Right cardiac atrium (tissue), 5 donors: ENCODE measurements around the gene SFXN5. TPM values are rescaled to one million over a fixed set of nuclear protein-coding genes. Genes with fewer than 3 reads are reported as not detected.

Experiments
- ATAC-seq, 2 donors: fragments of 200-7000 bp; cut with Tn5 transposase; one replicate each; pipeline versions ENCODE4 v1.8.0 to v1.9.1; 2020; ENCODE audit warnings: moderate library complexity in 2 of 2, mild to moderate bottlenecking in 1 of 2
- DNase-seq, 3 donors: peaks; one replicate each; pipeline ENCODE4 v3.0.0-alpha.2; 2020
- H3K27ac ChIP-seq: one replicate; pipeline ENCODE4 v1.5.1; 2013; ENCODE audit warnings: mild to moderate bottlenecking, low read length, control low read depth, moderate library complexity
- H3K27me3 ChIP-seq: one replicate; pipeline ENCODE4 v1.6.1; 2013; ENCODE audit not compliant: control insufficient read depth, insufficient read depth
- H3K4me1 ChIP-seq: one replicate; pipeline ENCODE4 v1.6.1; 2013; ENCODE audit warnings: low read length; ENCODE audit not compliant: control insufficient read depth, insufficient read depth
- H3K4me3 ChIP-seq: one replicate; pipeline ENCODE4 v1.5.1; 2013; ENCODE audit warnings: low read length, control low read depth
- H3K9me3 ChIP-seq: one replicate; pipeline ENCODE4 v1.6.1; 2013; ENCODE audit warnings: low read length; ENCODE audit not compliant: control insufficient read depth
- WGBS: extraction: QIAGEN DNeasy Blood & Tissue Kit; methylation state at CpG from one replicate; pipeline ENCODE4 v1.1.7; 2013; 5-methylcytosine and 5-hydroxymethylcytosine counted together
- intact Hi-C, 4 donors: fragments of 100-400 bp; cut with DNase I; formaldehyde crosslinking; loops; one replicate each; pipeline versions ENCODE4 v1.11.0 to v1.14.0; 2022 to 2023
- polyA plus RNA-seq: library from polyadenylated mRNA; stranded (reverse); fragments of 200-250 nt; gene quantifications from one replicate; pipeline ENCODE4 v1.2.3, GENCODE V29; 2013
- total RNA-seq, 4 donors: library from RNA; stranded (reverse); fragmentation: NEBNext Ultra II Directional; extraction: Animal tissue kit (Norgen Biotek cat#: 25700); gene quantifications; one replicate each; pipeline ENCODE4 v1.2.1, GENCODE V29; 2021
- donor health status: healthy with polysubstance abuse.
- donor health status: DM: no; HTN: yes; CAD: no.
- donor health status: DM: no; HTN: no; CAD: no.
- donor health status: DM: no; HTN: yes; CAD: no; lungs with severe emphysema.
- donor health status: DM: yes; HTN: yes; CAD: no.

The SFXN5 gene
- total and polyA plus RNA-seq, 5 donors: 7.6 to 12.1 (median 10.6) TPM

- ATAC-seq: no peak
- WGBS: 62% methylated on average over 12 of the region's 12 CpGs
- no peaks in the 10 kb centered on the region for H3K27me3 ChIP-seq
- intact Hi-C loops: no loop called here
- peak overlapping the region; percentile 50 for H3K27ac ChIP-seq
- peaks cover 18% of the 10 kb centered on the region for H3K4me1 ChIP-seq
- no peaks in the 10 kb centered on the region for H3K9me3 ChIP-seq
- no peak overlapping the region for H3K4me3 ChIP-seq
- DNase-seq: no peak
These were observed 85.4 kb downstream of the SFXN5 start for GRCh38 chr2:72985891-72986683.

GRCh38 chr2:72985136-72985535 is 86.4 kb downstream of the SFXN5 start:
- intact Hi-C loops: no loop called here
- Histone ChIP-seq H3K9me3 (no peaks in the 10 kb centered on the region), H3K27me3 (no peaks in the 10 kb centered on the region), H3K27ac (peak overlapping the region; percentile 91), H3K4me1 (peaks cover 18% of the 10 kb centered on the region), H3K4me3 (no peak overlapping the region)
- DNase-seq: no peak
- no peak for ATAC-seq
- WGBS: 96% methylated on average over 5 of the region's 5 CpGs

GRCh38 chr2:72984172-72984671 is 87.3 kb downstream of the SFXN5 start:
- peaks cover 18% of the 10 kb centered on the region for H3K4me1 ChIP-seq
- intact Hi-C loops: no loop called here
- peak overlapping the region; percentile 91 for H3K27ac ChIP-seq
- H3K4me3 ChIP-seq: no peak overlapping the region
- DNase-seq: peak; percentile 53 to 88 (median 78)
- H3K9me3 ChIP-seq: no peaks in the 10 kb centered on the region
- 39% methylated on average over 7 of the region's 7 CpGs for WGBS
- peak; percentile 91 to 92 for ATAC-seq
- H3K27me3 ChIP-seq: no peaks in the 10 kb centered on the region

- peak; percentile 9 to 13 for ATAC-seq
- Histone ChIP-seq H3K4me3 (no peak overlapping the region), H3K27ac (peak overlapping the region; percentile 91), H3K9me3 (no peaks in the 10 kb centered on the region), H3K4me1 (peaks cover 18% of the 10 kb centered on the region), H3K27me3 (no peaks in the 10 kb centered on the region)
- intact Hi-C loops: no loop called here
- WGBS: 69% methylated on average over 10 of the region's 10 CpGs
- no peak for DNase-seq
These were observed 87.9 kb downstream of the SFXN5 start for GRCh38 chr2:72983500-72984161.

- H3K4me1 ChIP-seq: peaks cover 18% of the 10 kb centered on the region
- intact Hi-C loops: no loop called here
- no peak for DNase-seq
- H3K27me3 ChIP-seq: no peaks in the 10 kb centered on the region
- no peak overlapping the region for H3K4me3 ChIP-seq
- WGBS: 91% methylated on average over 11 of the region's 11 CpGs
- no peaks in the 10 kb centered on the region for H3K9me3 ChIP-seq
- no peak for ATAC-seq
- H3K27ac ChIP-seq: peak overlapping the region; percentile 91
These were observed 88.6 kb downstream of the SFXN5 start for GRCh38 chr2:72982781-72983499.

GRCh38 chr2:72982219-72982618 is 89.3 kb downstream of the SFXN5 start:
- Histone ChIP-seq H3K27me3 (no peaks in the 10 kb centered on the region), H3K27ac (peak overlapping the region; percentile 19), H3K4me3 (no peak overlapping the region), H3K4me1 (peaks cover 18% of the 10 kb centered on the region), H3K9me3 (no peaks in the 10 kb centered on the region)
- ATAC-seq: no peak
- WGBS: 94% methylated on average over 2 of the region's 2 CpGs
- DNase-seq: no peak
- intact Hi-C loops: no loop called here

- ATAC-seq: no peak
- Histone ChIP-seq H3K27me3 (no peaks in the 10 kb centered on the region), H3K4me3 (no peak overlapping the region), H3K4me1 (peaks cover 16% of the 10 kb centered on the region), H3K9me3 (no peaks in the 10 kb centered on the region), H3K27ac (no peak overlapping the region)
- intact Hi-C loops: no loop called here
- 94% methylated on average over 5 of the region's 5 CpGs for WGBS
- DNase-seq: no peak
These were observed 90.0 kb downstream of the SFXN5 start for GRCh38 chr2:72981536-72981935.

- Histone ChIP-seq H3K4me3 (no peak overlapping the region), H3K27me3 (no peaks in the 10 kb centered on the region), H3K4me1 (peaks cover 13% of the 10 kb centered on the region), H3K27ac (no peak overlapping the region), H3K9me3 (no peaks in the 10 kb centered on the region)
- 82% methylated on average over 11 of the region's 11 CpGs for WGBS
- ATAC-seq (no peak), DNase-seq (no peak)
- intact Hi-C loops: no loop called here
These were observed 90.8 kb downstream of the SFXN5 start for GRCh38 chr2:72980535-72981217.

GRCh38 chr2:72979896-72980295 is 91.6 kb downstream of the SFXN5 start:
- ATAC-seq (no peak), DNase-seq (no peak)
- peaks cover 8% of the 10 kb centered on the region for H3K4me1 ChIP-seq
- H3K27ac ChIP-seq: no peak overlapping the region
- H3K4me3 ChIP-seq: no peak overlapping the region
- WGBS: 54% methylated on average over 3 of the region's 3 CpGs
- intact Hi-C loops: no loop called here
- H3K9me3 ChIP-seq: no peaks in the 10 kb centered on the region
- H3K27me3 ChIP-seq: no peaks in the 10 kb centered on the region

GRCh38 chr2:72975017-72975416 is 96.5 kb downstream of the SFXN5 start:
- Histone ChIP-seq H3K27ac (no peak overlapping the region), H3K9me3 (no peaks in the 10 kb centered on the region), H3K4me1 (no peaks in the 10 kb centered on the region), H3K4me3 (no peak overlapping the region), H3K27me3 (no peaks in the 10 kb centered on the region)
- ATAC-seq: no peak
- no peak for DNase-seq
- WGBS: 72% methylated on average over 3 of the region's 3 CpGs
- intact Hi-C loops: no loop called here
